ENCODE results near the gene CMIP. TPM values are rescaled to one million over a fixed set of nuclear protein-coding genes. Genes with fewer than 3 reads are reported as not detected.
A peak's percentile ranks its signal among the peaks of the same experiment; 100 is the strongest.

The CMIP gene
- total RNA-seq, 1 donor from 2014 or later = 163 TPM

DNA sequence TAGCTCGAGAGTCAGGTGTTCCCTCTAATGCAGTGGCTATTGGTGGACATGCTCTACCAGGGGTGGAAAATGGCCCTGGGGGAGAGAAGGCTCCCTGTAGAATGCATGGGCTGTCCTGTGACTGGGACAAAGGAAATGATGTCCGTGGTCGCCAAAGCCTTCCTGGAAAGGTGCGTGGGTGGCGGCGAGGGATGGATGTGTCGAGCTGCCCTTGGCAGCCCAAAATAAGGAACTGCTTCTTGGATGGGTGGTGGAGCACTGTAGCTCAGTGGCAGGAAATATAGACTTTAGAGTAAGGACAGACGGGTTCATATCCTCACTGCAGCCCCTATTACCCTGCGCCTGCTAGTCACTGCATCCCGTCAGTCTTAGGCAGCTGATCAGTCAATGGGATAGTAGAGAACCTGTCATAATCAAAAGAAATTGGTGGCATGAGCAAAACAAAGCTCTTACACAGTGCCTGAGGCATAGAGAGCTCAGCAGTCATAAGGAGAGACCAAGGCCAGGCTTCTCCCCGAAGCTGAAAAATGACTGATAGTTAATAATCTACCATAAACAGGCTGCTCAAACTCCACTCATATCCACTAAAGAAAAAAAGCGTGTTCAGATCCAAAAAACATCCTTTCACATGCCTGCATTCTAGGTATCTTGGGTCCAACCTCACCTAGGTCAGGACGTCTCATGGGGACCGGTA is 211.0 kb downstream of the CMIP start:
- no peak overlapping the region for H3K27ac Mint-ChIP-seq (ENCODE audit: unreplicated experiment)

DNA sequence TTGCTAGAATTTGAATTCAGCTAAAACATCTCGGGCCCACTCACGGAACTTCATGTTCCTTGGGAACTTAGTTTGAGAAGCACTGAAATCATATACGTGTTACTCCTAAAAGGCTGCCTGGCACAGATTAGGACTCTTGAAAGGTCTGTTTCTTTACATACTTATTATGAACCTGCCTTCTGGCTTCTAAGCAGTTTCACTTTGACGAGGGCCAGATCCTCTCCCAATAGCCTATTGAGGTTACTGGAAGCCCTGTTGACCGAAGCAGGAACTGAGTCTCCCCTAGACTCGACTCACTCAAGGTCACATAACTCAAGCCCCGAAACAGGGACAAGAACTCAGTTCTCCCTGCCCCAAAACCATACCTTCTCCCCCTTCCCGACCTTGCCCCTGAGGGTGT is 212.6 kb downstream of the CMIP start:
- Mint-ChIP-seq H3K27ac (ENCODE audit: unreplicated experiment) (no peak overlapping the region), H3K4me1 (ENCODE audit: low read depth, unreplicated experiment) (peaks cover 18% of the 10 kb centered on the region), H3K9me3 (ENCODE audit: unreplicated experiment) (peaks cover 11% of the 10 kb centered on the region), H3K4me3 (ENCODE audit: unreplicated experiment) (no peak overlapping the region), H3K36me3 (ENCODE audit: unreplicated experiment) (peaks cover 10% of the 10 kb centered on the region), H3K27me3 (ENCODE audit: unreplicated experiment) (peaks cover 8% of the 10 kb centered on the region)
- TF ChIP-seq, protein P1, sequence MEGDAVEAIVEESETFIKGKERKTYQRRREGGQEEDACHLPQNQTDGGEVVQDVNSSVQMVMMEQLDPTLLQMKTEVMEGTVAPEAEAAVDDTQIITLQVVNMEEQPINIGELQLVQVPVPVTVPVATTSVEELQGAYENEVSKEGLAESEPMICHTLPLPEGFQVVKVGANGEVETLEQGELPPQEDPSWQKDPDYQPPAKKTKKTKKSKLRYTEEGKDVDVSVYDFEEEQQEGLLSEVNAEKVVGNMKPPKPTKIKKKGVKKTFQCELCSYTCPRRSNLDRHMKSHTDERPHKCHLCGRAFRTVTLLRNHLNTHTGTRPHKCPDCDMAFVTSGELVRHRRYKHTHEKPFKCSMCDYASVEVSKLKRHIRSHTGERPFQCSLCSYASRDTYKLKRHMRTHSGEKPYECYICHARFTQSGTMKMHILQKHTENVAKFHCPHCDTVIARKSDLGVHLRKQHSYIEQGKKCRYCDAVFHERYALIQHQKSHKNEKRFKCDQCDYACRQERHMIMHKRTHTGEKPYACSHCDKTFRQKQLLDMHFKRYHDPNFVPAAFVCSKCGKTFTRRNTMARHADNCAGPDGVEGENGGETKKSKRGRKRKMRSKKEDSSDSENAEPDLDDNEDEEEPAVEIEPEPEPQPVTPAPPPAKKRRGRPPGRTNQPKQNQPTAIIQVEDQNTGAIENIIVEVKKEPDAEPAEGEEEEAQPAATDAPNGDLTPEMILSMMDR (IDR thresholded peaks at IDR 0.05; ENCODE audit: partially characterized antibody, unreplicated experiment) = no peak
- no peak for DNase-seq

More for the DNA sequence above, 211.0 kb downstream of the CMIP start:
- H3K4me1 Mint-ChIP-seq (ENCODE audit: low read depth, unreplicated experiment) = peaks cover 26% of the 10 kb centered on the region
- DNase-seq = no peak
- no peak overlapping the region for H3K4me3 Mint-ChIP-seq (ENCODE audit: unreplicated experiment)
- H3K9me3 Mint-ChIP-seq (ENCODE audit: unreplicated experiment) = peaks cover 12% of the 10 kb centered on the region
- peaks cover 8% of the 10 kb centered on the region for H3K36me3 Mint-ChIP-seq (ENCODE audit: unreplicated experiment)
- TF ChIP-seq, protein P1 (IDR thresholded peaks at IDR 0.05; ENCODE audit: partially characterized antibody, unreplicated experiment) = no peak
- H3K27me3 Mint-ChIP-seq (ENCODE audit: unreplicated experiment) = peaks cover 8% of the 10 kb centered on the region

DNA sequence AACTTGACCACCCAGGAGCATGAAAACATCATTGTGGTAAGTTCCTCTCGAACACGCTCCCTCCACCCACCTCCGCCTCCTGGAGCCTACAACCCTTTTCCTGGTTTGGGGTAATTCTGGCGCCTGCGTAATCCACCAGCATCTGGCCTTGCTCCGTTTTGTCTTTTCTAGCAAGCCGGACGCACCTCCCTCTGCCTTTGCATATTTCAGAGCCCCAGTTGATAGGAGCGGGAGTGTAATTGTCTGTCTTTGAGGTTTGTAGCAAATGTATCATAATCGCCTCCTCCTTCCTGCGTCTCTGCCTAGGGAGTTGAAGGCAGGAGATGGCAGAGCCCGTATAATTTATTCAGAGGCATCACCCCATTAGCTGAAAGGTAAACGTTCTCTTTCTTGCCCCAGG is 213.2 kb downstream of the CMIP start:
- no peak for DNase-seq
- TF ChIP-seq, protein P1 (IDR thresholded peaks at IDR 0.05; ENCODE audit: partially characterized antibody, unreplicated experiment) = no peak
- peaks cover 16% of the 10 kb centered on the region for H3K4me1 Mint-ChIP-seq (ENCODE audit: low read depth, unreplicated experiment)
- H3K27ac Mint-ChIP-seq (ENCODE audit: unreplicated experiment) = no peak overlapping the region
- H3K4me3 Mint-ChIP-seq (ENCODE audit: unreplicated experiment) = no peak overlapping the region
- peaks cover 8% of the 10 kb centered on the region for H3K9me3 Mint-ChIP-seq (ENCODE audit: unreplicated experiment)
- H3K27me3 Mint-ChIP-seq (ENCODE audit: unreplicated experiment) = peaks cover 8% of the 10 kb centered on the region
- H3K36me3 Mint-ChIP-seq (ENCODE audit: unreplicated experiment) = peaks cover 10% of the 10 kb centered on the region

DNA sequence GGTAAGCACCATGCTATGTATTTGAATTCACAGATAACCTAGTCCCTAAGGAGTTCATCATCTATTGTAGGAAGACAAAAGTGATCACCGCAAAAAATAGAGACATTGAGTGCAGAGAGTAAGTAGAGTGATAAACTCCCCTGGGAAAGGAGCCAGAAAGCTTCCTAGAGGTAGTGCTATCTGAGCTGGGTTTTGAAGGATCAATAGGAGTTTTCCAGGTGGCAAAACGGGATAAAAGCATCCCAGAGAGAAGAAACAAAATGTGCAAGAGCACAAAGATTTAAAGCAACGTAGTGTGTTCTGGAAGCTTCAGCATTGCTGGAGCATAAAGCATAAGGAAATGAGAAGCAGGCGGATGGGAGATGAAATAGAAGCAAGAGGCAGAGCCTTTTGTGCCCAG is 213.8 kb downstream of the CMIP start:
- TF ChIP-seq, protein P1 (IDR thresholded peaks at IDR 0.05; ENCODE audit: partially characterized antibody, unreplicated experiment) = no peak
- no peak for DNase-seq
- Mint-ChIP-seq H3K27ac (ENCODE audit: unreplicated experiment) (peak overlapping the region; percentile 9), H3K9me3 (ENCODE audit: unreplicated experiment) (peaks cover 9% of the 10 kb centered on the region), H3K4me1 (ENCODE audit: low read depth, unreplicated experiment) (peaks cover 13% of the 10 kb centered on the region), H3K27me3 (ENCODE audit: unreplicated experiment) (peaks cover 8% of the 10 kb centered on the region), H3K4me3 (ENCODE audit: unreplicated experiment) (no peak overlapping the region), H3K36me3 (ENCODE audit: unreplicated experiment) (peaks cover 10% of the 10 kb centered on the region)

DNA sequence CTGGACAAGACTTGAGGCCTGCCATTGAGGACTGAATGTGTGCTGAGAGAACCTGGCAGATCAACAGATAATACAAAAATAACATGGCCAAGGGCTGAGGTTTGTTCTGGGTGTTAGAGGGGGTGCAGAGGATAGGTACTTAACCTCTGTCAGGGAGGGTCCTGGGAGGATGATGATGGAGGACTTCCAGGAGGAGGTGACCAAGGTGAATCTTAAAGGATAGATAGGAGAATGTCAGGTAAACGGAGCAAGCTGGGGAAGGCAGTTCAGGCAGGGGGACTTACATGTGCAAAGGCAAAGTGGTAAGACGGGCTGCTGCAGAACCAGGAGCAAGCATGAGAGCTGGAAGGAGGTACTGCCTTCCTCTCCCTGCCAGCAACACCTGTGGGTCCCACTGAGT is 214.6 kb downstream of the CMIP start:
- DNase-seq = no peak
- TF ChIP-seq, protein P1 (IDR thresholded peaks at IDR 0.05; ENCODE audit: partially characterized antibody, unreplicated experiment) = no peak
- H3K36me3 Mint-ChIP-seq (ENCODE audit: unreplicated experiment) = peaks cover 10% of the 10 kb centered on the region
- peak overlapping the region; percentile 3 for H3K4me3 Mint-ChIP-seq (ENCODE audit: unreplicated experiment)
- H3K27me3 Mint-ChIP-seq (ENCODE audit: unreplicated experiment) = peaks cover 8% of the 10 kb centered on the region
- no peak overlapping the region for H3K27ac Mint-ChIP-seq (ENCODE audit: unreplicated experiment)
- peaks cover 9% of the 10 kb centered on the region for H3K9me3 Mint-ChIP-seq (ENCODE audit: unreplicated experiment)
- peaks cover 13% of the 10 kb centered on the region for H3K4me1 Mint-ChIP-seq (ENCODE audit: low read depth, unreplicated experiment)

Data from glutamatergic neuron (in vitro differentiated cells).